GM21526 (cell line): ENCODE measurements around the gene NRSN1.

Experiments
- ATAC-seq: cut with Tn5 transposase; IDR thresholded peaks from one replicate; pipeline ENCODE4 v1.9.1; 2021; ENCODE audit warnings: moderate library complexity; ENCODE audit not compliant: unreplicated experiment, low FRiP score

The NRSN1 gene

GRCh38 chr6:24125980-24126379, at the start of gene NRSN1:
Gene NRSN1, plus strand, starts transcription at chr6:24126215. Its CDS starts 8,113 bp downstream, at chr6:24134328.
- no peak for ATAC-seq

GRCh38 chr6:24078200-24078599, 47.8 kb upstream of the NRSN1 start:
- no peak for ATAC-seq

- no peak for ATAC-seq
These were observed 46.9 kb upstream of the NRSN1 start for GRCh38 chr6:24079076-24079475.

- no peak for ATAC-seq
These were observed 45.3 kb upstream of the NRSN1 start for GRCh38 chr6:24080711-24081110.

- ATAC-seq, result no peak
These were observed 36.3 kb upstream of the NRSN1 start for GRCh38 chr6:24089736-24090135.

- no peak for ATAC-seq
These were observed 33.6 kb upstream of the NRSN1 start for GRCh38 chr6:24092407-24092806.

GRCh38 chr6:24093381-24093780, 32.6 kb upstream of the NRSN1 start:
- no peak for ATAC-seq

- ATAC-seq, result no peak
These were observed 26.8 kb upstream of the NRSN1 start for GRCh38 chr6:24099181-24099580.

- no peak for ATAC-seq
These were observed 25.8 kb upstream of the NRSN1 start for GRCh38 chr6:24100024-24100769.

- ATAC-seq, result no peak
These were observed 25.3 kb upstream of the NRSN1 start for GRCh38 chr6:24100770-24101155.

- ATAC-seq, result no peak
These were observed 20.8 kb upstream of the NRSN1 start for GRCh38 chr6:24105191-24105590.

GRCh38 chr6:24106291-24106690, 19.7 kb upstream of the NRSN1 start:
- no peak for ATAC-seq

GRCh38 chr6:24107294-24107693, 18.7 kb upstream of the NRSN1 start:
- no peak for ATAC-seq

GRCh38 chr6:24108056-24108455, 18.0 kb upstream of the NRSN1 start:
- no peak for ATAC-seq

GRCh38 chr6:24110417-24110816, 15.6 kb upstream of the NRSN1 start:
- ATAC-seq, result no peak

GRCh38 chr6:24113891-24114290, 12.1 kb upstream of the NRSN1 start:
- no peak for ATAC-seq

- ATAC-seq, result no peak
These were observed 9.0 kb upstream of the NRSN1 start for GRCh38 chr6:24117021-24117420.

GRCh38 chr6:24122139-24122538, 3.9 kb upstream of the NRSN1 start:
- ATAC-seq, result no peak

- no peak for ATAC-seq
These were observed 674 bp downstream of the NRSN1 start for GRCh38 chr6:24126586-24127192.

- ATAC-seq, result no peak
These were observed 1.3 kb downstream of the NRSN1 start for GRCh38 chr6:24127316-24127715.

GRCh38 chr6:24131751-24132150, 5.7 kb downstream of the NRSN1 start:
- ATAC-seq, result no peak

- no peak for ATAC-seq
These were observed 13.1 kb downstream of the NRSN1 start for GRCh38 chr6:24139080-24139479.
